ENCODE data around the gene FTCD. TPM values are rescaled to one million over a fixed set of nuclear protein-coding genes. Genes with fewer than 3 reads are reported as not detected.

The FTCD gene
- total and polyA plus RNA-seq, 10 donors, result 0.35 to 2.8 (median 0.81) TPM; not detected in 5

DNA sequence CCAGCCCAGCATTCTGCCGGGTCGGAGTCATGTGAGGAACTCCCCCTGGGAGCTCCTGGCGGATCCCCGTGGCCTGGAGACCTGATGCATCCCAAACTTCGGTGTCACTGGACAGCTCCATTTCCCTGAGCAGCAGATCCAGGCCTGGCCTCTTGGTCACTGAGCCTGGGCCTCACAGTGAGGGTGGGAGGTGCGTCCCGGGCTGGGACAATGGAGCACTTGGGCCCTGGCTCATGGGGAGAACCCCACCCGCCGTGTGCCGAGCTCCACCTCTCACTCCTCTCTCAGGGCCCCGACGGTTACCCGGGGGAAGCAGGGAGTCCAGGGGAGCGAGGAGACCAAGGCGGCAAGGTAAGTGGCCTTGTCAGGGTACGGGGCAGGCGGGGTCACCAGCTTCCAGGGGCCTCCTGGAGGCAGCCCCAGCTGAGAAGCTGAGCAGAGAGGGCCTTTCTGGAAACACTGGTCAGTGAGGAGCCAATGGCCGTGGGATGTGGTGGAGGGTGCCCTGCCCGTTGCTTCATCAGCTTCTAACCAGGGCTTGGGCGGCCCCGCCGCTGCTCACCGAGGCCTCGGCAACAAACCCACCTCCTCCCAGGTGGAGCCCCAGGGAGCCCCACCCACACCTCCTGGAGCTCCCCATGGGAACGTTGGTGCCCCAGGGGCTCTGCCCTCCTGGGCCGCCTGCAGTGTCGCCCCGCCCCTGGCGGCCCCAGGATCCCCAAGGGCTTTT is 37.6 kb downstream of the FTCD start:
- Histone ChIP-seq H3K4me1 (no peaks in the 10 kb centered on the region), H3K9me3 (peaks cover 0 to 15% (median 10%) of the 10 kb centered on the region in 8 donors), H3K27ac (no peak overlapping the region), H3K36me3 (peaks cover 0 to 100% (median 46%) of the 10 kb centered on the region in 6 donors), H3K27me3 (replicated peaks in 1 of 7) (no peaks in the 10 kb centered on the region), H3K4me3 (no peak overlapping the region)
- 82 to 90% (median 86%) methylated on average over 13 to 29 of the region's 29 CpGs for WGBS, 5 donors
- peak; percentile 66 for DNase-seq
- intact Hi-C loops (cut with DNase I; ENCODE audit: low total_unique reads), result no loop called here
- TF ChIP-seq POLR2AphosphoS5 (IDR thresholded peaks at IDR 0.05) (no peak), POLR2A (IDR thresholded peaks at IDR 0.05) (no peak)
- TF ChIP-seq, protein P1, sequence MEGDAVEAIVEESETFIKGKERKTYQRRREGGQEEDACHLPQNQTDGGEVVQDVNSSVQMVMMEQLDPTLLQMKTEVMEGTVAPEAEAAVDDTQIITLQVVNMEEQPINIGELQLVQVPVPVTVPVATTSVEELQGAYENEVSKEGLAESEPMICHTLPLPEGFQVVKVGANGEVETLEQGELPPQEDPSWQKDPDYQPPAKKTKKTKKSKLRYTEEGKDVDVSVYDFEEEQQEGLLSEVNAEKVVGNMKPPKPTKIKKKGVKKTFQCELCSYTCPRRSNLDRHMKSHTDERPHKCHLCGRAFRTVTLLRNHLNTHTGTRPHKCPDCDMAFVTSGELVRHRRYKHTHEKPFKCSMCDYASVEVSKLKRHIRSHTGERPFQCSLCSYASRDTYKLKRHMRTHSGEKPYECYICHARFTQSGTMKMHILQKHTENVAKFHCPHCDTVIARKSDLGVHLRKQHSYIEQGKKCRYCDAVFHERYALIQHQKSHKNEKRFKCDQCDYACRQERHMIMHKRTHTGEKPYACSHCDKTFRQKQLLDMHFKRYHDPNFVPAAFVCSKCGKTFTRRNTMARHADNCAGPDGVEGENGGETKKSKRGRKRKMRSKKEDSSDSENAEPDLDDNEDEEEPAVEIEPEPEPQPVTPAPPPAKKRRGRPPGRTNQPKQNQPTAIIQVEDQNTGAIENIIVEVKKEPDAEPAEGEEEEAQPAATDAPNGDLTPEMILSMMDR (IDR thresholded peaks at IDR 0.05 in 8 of 11, conservative IDR thresholded peaks at IDR 0.05 in 3 of 11), result no peak

DNA sequence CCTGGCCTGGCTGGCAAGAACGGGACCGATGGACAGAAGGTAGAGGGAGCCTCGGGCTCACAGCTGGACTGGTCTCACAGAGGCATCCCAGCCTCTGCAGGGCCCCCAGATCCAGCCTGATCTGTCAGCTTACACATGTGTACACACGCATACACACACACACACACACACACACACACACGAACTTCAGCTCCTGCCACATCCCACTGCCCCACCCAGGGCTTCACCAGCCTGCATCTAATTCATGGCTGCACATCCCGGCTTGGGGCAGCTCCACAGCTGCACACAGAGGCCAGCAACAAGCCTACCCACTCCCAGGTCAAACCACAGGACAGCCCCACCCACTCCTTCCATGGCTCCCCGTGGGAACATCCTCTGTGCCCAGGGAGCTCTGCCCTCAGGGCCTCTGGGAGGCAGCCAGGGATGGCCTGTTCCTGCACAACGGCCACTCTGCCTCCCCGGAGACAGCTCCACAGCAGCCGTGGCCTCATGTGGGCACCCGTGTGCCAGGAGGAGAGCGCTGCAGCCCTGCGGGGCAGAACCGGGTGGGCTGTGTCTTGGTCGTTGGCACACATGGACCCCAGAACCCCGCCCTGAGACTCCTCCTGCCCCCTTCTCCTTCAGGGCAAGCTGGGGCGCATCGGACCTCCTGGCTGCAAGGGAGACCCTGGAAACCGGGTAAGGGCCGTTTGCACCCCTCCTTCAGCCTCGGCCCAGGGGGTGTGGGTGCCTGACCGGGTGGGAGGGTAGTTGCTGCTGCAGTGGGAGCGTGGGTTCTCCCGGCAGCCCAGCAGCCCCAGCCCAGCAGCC is 38.4 kb downstream of the FTCD start:
- 83 to 86% (median 84%) methylated on average over 16 to 24 of the region's 24 CpGs for WGBS, 5 donors
- DNase-seq, result peak; percentile 65
- no peaks in the 10 kb centered on the region for H3K27me3 ChIP-seq (replicated peaks in 1 of 7)
- H3K27ac ChIP-seq, result no peak overlapping the region
- no peak for TF ChIP-seq POLR2A (IDR thresholded peaks at IDR 0.05)
- peak in 1 of 3 donors; percentile 2 for TF ChIP-seq POLR2AphosphoS5 (IDR thresholded peaks at IDR 0.05)
- H3K4me3 ChIP-seq, result no peak overlapping the region
- intact Hi-C loops (cut with DNase I; ENCODE audit: low total_unique reads), result no loop called here
- H3K36me3 ChIP-seq, result peaks cover 0 to 100% (median 51%) of the 10 kb centered on the region in 6 donors
- peaks cover 0 to 15% (median 10%) of the 10 kb centered on the region in 8 donors for H3K9me3 ChIP-seq
- H3K4me1 ChIP-seq, result no peaks in the 10 kb centered on the region

DNA sequence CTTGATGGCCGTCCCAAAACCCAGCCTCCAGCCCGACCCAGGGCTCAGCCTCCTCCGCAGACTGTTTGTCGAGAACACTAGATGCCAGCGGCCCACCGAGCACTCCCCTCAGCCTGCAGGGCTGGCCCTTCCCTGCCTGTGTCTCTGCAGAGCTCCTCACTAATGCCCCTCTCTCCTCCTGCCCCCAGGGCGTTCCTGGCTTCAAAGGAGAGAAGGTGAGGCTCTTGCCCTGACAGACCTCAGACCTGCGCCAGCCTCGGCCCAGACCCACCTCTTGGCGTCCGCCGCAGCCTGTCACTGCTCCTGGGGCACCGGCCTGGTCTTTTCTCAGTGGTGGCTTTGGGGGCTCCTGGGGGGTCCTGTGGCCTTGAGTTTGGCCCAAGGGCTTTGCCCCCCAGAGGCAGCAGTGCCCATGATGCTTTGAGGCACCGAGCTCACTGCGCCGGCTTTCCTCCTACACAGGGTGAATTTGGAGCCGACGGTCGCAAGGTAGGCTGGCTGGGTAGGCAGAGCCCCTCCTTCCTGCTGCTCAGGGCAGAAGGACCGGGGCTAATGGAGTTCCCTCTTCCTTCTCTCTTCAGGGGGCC is 39.1 kb downstream of the FTCD start:
- TF ChIP-seq, protein P1 (IDR thresholded peaks at IDR 0.05 in 8 of 11, conservative IDR thresholded peaks at IDR 0.05 in 3 of 11), result no peak
- TF ChIP-seq POLR2A (IDR thresholded peaks at IDR 0.05), result no peak
- no peak for TF ChIP-seq POLR2AphosphoS5 (IDR thresholded peaks at IDR 0.05)
- peak; percentile 67 for DNase-seq
- intact Hi-C loops (cut with DNase I; ENCODE audit: low total_unique reads), result no loop called here
- Histone ChIP-seq H3K4me3 (no peak overlapping the region), H3K4me1 (no peaks in the 10 kb centered on the region), H3K9me3 (peaks cover 0 to 15% (median 10%) of the 10 kb centered on the region in 8 donors), H3K36me3 (peaks cover 0 to 96% (median 50%) of the 10 kb centered on the region in 6 donors), H3K27ac (no peak overlapping the region), H3K27me3 (replicated peaks in 1 of 7) (no peaks in the 10 kb centered on the region)
- WGBS, 5 donors, result 87 to 97% (median 91%) methylated on average over 17 to 20 of the region's 20 CpGs

DNA sequence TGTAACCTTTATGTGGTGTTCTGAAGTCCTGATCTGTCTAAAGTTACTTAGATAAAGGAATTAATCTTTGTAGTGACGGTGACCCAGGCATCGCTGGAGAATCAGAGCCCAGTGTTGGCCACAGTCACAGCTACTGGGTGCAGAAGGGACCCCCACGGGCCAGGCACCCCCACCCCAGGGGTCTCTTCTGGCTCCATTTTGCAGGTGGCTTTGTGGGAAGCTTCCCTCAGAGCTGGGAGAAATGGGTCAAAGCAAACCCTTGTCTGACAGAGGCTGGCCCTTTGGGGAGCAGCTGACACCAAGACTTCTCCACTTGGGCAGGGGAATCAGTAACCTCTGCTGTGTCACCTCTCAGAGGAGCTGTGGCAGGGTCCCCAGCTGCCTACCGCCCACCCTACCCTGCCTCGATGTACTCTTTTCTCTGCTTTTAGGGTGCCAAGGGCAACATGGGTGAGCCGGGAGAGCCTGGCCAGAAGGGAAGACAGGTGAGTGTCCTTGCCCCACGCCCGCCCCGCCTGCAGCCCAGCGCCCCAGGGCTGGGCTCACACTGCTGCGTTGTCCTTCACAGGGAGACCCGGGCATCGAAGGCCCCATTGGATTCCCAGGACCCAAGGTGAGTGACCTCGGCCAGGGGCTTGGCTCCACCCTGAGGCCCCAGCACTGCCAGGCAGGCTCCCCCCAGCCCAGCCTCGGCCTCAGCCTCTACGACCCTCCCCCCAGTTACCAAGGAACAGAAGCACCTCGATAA is 39.8 kb downstream of the FTCD start:
- intact Hi-C loops (cut with DNase I; ENCODE audit: low total_unique reads), result no loop called here
- DNase-seq, result peak; percentile 33
- Histone ChIP-seq H3K27me3 (replicated peaks in 1 of 7) (no peaks in the 10 kb centered on the region), H3K4me1 (no peaks in the 10 kb centered on the region), H3K4me3 (no peak overlapping the region), H3K27ac (no peak overlapping the region), H3K36me3 (peaks cover 0 to 89% (median 50%) of the 10 kb centered on the region in 6 donors), H3K9me3 (peaks cover 0 to 15% (median 10%) of the 10 kb centered on the region in 8 donors)
- peak in 1 of 3 donors; percentile 5 for TF ChIP-seq POLR2AphosphoS5 (IDR thresholded peaks at IDR 0.05)
- no peak for TF ChIP-seq POLR2A (IDR thresholded peaks at IDR 0.05)
- TF ChIP-seq, protein P1 (IDR thresholded peaks at IDR 0.05 in 8 of 11, conservative IDR thresholded peaks at IDR 0.05 in 3 of 11), result no peak
- WGBS, 5 donors, result 87 to 97% (median 93%) methylated on average over 13 to 17 of the region's 17 CpGs
